Neutrophil (primary cell): ENCODE results near the gene DSCAM.

ENCODE experiments used
- H3K27ac ChIP-seq: fragments of 200-600 bp; sonication (generic); 2 replicates; pipeline ENCODE4 v1.5.1; 2016; ENCODE audit warnings: mild to moderate bottlenecking, moderate library complexity
- H3K27me3 ChIP-seq: fragments of 200-600 bp; sonication (generic); 2 replicates; pipeline ENCODE4 v1.6.0; 2016; ENCODE audit warnings: mild to moderate bottlenecking
- H3K36me3 ChIP-seq: fragments of 200-600 bp; sonication (generic); 2 replicates; pipeline ENCODE4 v1.5.1; 2017
- H3K4me1 ChIP-seq, 2 experiments: fragments of 200-600 bp in 1 of 2; sonication (generic) in 1 of 2; 1 replicate in 1 of 2; 2 replicates in 1 of 2; pipeline versions ENCODE4 v1.5.1 to v1.6.1; 2013 to 2016; ENCODE audit warnings: low read depth in 1 of 2, low read length in 1 of 2, mild to moderate bottlenecking in 1 of 2, moderate library complexity in 1 of 2; ENCODE audit not compliant: control insufficient read depth in 1 of 2, insufficient read depth in 1 of 2
- H3K4me3 ChIP-seq, 2 experiments: fragments of 200-600 bp in 1 of 2; sonication (generic) in 1 of 2; 1 replicate in 1 of 2; 2 replicates in 1 of 2; pipeline ENCODE4 v1.5.1; 2013 to 2016; ENCODE audit warnings: low read depth in 1 of 2, low read length in 1 of 2, mild to moderate bottlenecking in 1 of 2, moderate library complexity in 1 of 2
- H3K9me3 ChIP-seq: fragments of 200-600 bp; sonication (generic); 2 replicates; pipeline ENCODE4 v1.5.1; 2016
- CTCF ChIP-seq: fragments of 200-600 bp; sonication (generic); IDR thresholded peaks from 2 replicates; pipeline ENCODE4 v1.5.1; 2016; ENCODE audit warnings: antibody characterized with exemption

Gene DSCAM

DNA sequence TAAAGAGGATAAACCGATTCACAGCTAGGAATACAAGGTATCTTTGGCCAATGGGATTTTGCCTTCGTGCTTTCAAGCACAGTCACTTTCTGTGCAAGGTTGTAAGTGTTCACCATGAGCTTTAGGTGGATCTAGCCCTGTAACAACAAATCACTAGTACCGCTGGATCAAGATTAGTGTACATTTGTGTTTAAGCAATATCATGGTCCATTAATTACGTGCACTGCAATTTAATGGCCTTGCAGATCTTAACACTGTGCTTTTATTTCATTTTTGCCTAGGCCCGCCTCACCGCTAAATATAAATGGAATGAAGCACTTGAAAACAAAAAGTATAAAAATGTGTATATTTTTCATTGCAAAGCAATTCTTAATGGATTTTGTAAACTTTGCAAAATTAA is 461.1 kb downstream of the DSCAM start:
- H3K36me3 ChIP-seq: no peaks in the 10 kb centered on the region
- H3K27me3 ChIP-seq: peaks cover 16% of the 10 kb centered on the region
- no peak overlapping the region for H3K27ac ChIP-seq
- no peak for TF ChIP-seq CTCF
- H3K4me1 ChIP-seq: no peaks in the 10 kb centered on the region
- H3K4me3 ChIP-seq: no peak overlapping the region
- no peaks in the 10 kb centered on the region for H3K9me3 ChIP-seq

GRCh38 chr21:40383951-40384350 is 463.0 kb downstream of the DSCAM start:
- H3K36me3 ChIP-seq: no peaks in the 10 kb centered on the region
- H3K4me1 ChIP-seq: no peaks in the 10 kb centered on the region
- H3K27me3 ChIP-seq: peaks cover 16% of the 10 kb centered on the region
- H3K9me3 ChIP-seq: no peaks in the 10 kb centered on the region
- no peak for TF ChIP-seq CTCF
- no peak overlapping the region for H3K27ac ChIP-seq
- H3K4me3 ChIP-seq: no peak overlapping the region

DNA sequence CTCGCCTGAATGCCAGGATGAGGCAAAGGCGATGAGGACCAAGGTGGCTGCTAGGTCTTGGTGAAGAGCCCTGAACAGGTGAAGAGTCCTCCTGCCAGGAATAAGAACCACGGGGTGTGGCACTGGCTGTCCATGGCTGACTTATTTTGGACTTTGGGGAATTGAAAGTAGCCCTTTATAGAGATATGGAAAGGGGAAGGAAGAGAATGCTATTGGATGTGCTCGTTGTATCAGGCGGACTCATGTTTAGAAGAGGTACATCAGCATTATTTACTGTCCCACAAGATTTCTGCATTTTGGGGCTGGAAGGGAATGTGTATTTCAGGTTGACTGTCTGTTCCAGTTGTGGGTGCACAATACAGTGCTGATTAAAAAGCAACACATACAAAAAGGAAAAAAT is 465.8 kb downstream of the DSCAM start:
- no peaks in the 10 kb centered on the region for H3K36me3 ChIP-seq
- no peak overlapping the region for H3K4me3 ChIP-seq
- TF ChIP-seq CTCF: no peak
- H3K27ac ChIP-seq: no peak overlapping the region
- peaks cover 4% of the 10 kb centered on the region for H3K27me3 ChIP-seq
- H3K4me1 ChIP-seq: no peaks in the 10 kb centered on the region
- no peaks in the 10 kb centered on the region for H3K9me3 ChIP-seq

GRCh38 chr21:40379881-40380810 is 466.8 kb downstream of the DSCAM start:
- no peak overlapping the region for H3K4me3 ChIP-seq
- no peak for TF ChIP-seq CTCF
- no peak overlapping the region for H3K27ac ChIP-seq
- no peaks in the 10 kb centered on the region for H3K9me3 ChIP-seq
- no peaks in the 10 kb centered on the region for H3K36me3 ChIP-seq
- H3K4me1 ChIP-seq: no peaks in the 10 kb centered on the region
- no peaks in the 10 kb centered on the region for H3K27me3 ChIP-seq

GRCh38 chr21:40377135-40377534 is 469.8 kb downstream of the DSCAM start:
- no peaks in the 10 kb centered on the region for H3K9me3 ChIP-seq
- no peak for TF ChIP-seq CTCF
- no peaks in the 10 kb centered on the region for H3K27me3 ChIP-seq
- no peaks in the 10 kb centered on the region for H3K4me1 ChIP-seq
- H3K36me3 ChIP-seq: no peaks in the 10 kb centered on the region
- no peak overlapping the region for H3K4me3 ChIP-seq
- no peak overlapping the region for H3K27ac ChIP-seq
